OCI-LY7 (cell line): ENCODE results near the gene SYNM.

Experiments used
- CTCF ChIP-seq: fragments of 200-600 bp; sonication (generic); conservative IDR thresholded peaks from 2 replicates; pipeline ENCODE4 v1.5.1; 2014; ENCODE audit warnings: mild to moderate bottlenecking, antibody characterized with exemption, low read length, moderate library complexity, mixed read lengths
- EZH2phosphoT487 ChIP-seq: fragments of 200-600 bp; sonication (generic); IDR thresholded peaks from 2 replicates; pipeline ENCODE4 v1.6.1; 2018; ENCODE audit warnings: low read depth, borderline replicate concordance, mild to moderate bottlenecking, mixed run types, antibody characterized with exemption, low read length, moderate library complexity, mixed read lengths

- TF ChIP-seq CTCF = no peak
- TF ChIP-seq EZH2phosphoT487 = no peak
These were observed 34.7 kb upstream of the SYNM start for GRCh38 chr15:99070208-99070607.
